C4-2B (cell line): ENCODE measurements around the gene LTBP2.

Experiments
- ZFX ChIP-seq: fragments of 450-650 bp; IDR thresholded peaks from 2 replicates; pipeline ENCODE4 v1.6.1; 2017
- TF ChIP-seq, protein P1 (sequence below): fragments of 450-650 bp; conservative IDR thresholded peaks from 2 replicates; pipeline ENCODE4 v1.5.1; 2017; ENCODE audit warnings: mild to moderate bottlenecking

GRCh38 chr14:74501691-74502090 is 110.3 kb downstream of the LTBP2 start:
- TF ChIP-seq, protein P1, sequence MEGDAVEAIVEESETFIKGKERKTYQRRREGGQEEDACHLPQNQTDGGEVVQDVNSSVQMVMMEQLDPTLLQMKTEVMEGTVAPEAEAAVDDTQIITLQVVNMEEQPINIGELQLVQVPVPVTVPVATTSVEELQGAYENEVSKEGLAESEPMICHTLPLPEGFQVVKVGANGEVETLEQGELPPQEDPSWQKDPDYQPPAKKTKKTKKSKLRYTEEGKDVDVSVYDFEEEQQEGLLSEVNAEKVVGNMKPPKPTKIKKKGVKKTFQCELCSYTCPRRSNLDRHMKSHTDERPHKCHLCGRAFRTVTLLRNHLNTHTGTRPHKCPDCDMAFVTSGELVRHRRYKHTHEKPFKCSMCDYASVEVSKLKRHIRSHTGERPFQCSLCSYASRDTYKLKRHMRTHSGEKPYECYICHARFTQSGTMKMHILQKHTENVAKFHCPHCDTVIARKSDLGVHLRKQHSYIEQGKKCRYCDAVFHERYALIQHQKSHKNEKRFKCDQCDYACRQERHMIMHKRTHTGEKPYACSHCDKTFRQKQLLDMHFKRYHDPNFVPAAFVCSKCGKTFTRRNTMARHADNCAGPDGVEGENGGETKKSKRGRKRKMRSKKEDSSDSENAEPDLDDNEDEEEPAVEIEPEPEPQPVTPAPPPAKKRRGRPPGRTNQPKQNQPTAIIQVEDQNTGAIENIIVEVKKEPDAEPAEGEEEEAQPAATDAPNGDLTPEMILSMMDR = 0 out of 2 replicates have a peak, but pooled peaks have one; percentile 2
- TF ChIP-seq ZFX = no peak
